ENCODE measurements around the gene EPS8L1.

Gene EPS8L1

GRCh38 chr19:55116232-55116858 is 40.7 kb downstream of the EPS8L1 start:
- peak; percentile 44 for DNase-seq

GRCh38 chr19:55116859-55117662 is 41.4 kb downstream of the EPS8L1 start, which contains the start of gene PPP1R12C:
TSS of gene PPP1R12C (minus strand) at chr19:55117637. CDS start at chr19:55117543, 94 bp downstream.
- no peak for DNase-seq

GRCh38 chr19:55117663-55118391 is 42.2 kb downstream of the EPS8L1 start:
- peak; percentile 99 for DNase-seq

GRCh38 chr19:55118401-55118991 is 42.8 kb downstream of the EPS8L1 start:
- DNase-seq, result peak; percentile 25

GRCh38 chr19:55119053-55119452 is 43.4 kb downstream of the EPS8L1 start:
- no peak for DNase-seq

GRCh38 chr19:55131421-55131820 is 55.8 kb downstream of the EPS8L1 start:
- peak; percentile 75 for DNase-seq

GRCh38 chr19:55132453-55133129 is 56.9 kb downstream of the EPS8L1 start:
- DNase-seq, result no peak

GRCh38 chr19:55133639-55134444 is 58.2 kb downstream of the EPS8L1 start:
- no peak for DNase-seq

- no peak for DNase-seq
Observed at GRCh38 chr19:55134736-55135135, 59.1 kb downstream of the EPS8L1 start.

GRCh38 chr19:55136399-55137102 is 60.9 kb downstream of the EPS8L1 start:
- no peak for DNase-seq

All from fibroblast of skin of abdomen (primary cell).